IMR-90 (cell line): ENCODE measurements around the gene TPM2.
A peak's percentile ranks its signal among the peaks of the same experiment; 100 is the strongest.

Source experiments
- BHLHE40 ChIP-seq: fragments of 150-350 bp; IDR thresholded peaks from 2 replicates; pipeline ENCODE4 v1.6.1; 2016; ENCODE audit warnings: mild to moderate bottlenecking, low read depth, low read length
- CHD1 ChIP-seq: IDR thresholded peaks from 2 replicates; pipeline ENCODE4 v1.6.1; 2012; ENCODE audit warnings: low read depth, low read length, improper control_type of control experiment
- CTCF ChIP-seq: conservative IDR thresholded peaks from 2 replicates; pipeline ENCODE4 v1.5.1; 2012; ENCODE audit warnings: mild to moderate bottlenecking, low read depth, low read length, improper control_type of control experiment
- FOS ChIP-seq: fragments of 150-350 bp; IDR thresholded peaks from 2 replicates; pipeline ENCODE4 v1.6.1; 2016; ENCODE audit warnings: low read depth, low read length
- MAZ ChIP-seq: IDR thresholded peaks from 2 replicates; pipeline ENCODE4 v1.6.1; 2012; ENCODE audit warnings: low read depth, mild to moderate bottlenecking, low read length, improper control_type of control experiment, moderate library complexity, borderline replicate concordance
- MXI1 ChIP-seq: IDR thresholded peaks from 2 replicates; pipeline ENCODE4 v1.6.1; 2012; ENCODE audit warnings: low read depth, mild to moderate bottlenecking, low read length, moderate library complexity, borderline replicate concordance
- NFE2L2 ChIP-seq: fragments of 150-350 bp; IDR thresholded peaks from 2 replicates; pipeline ENCODE4 v1.6.1; 2016; ENCODE audit warnings: low read depth, mild to moderate bottlenecking, low read length
- POLR2A ChIP-seq: IDR thresholded peaks from 2 replicates; pipeline ENCODE4 v1.6.1; 2012; ENCODE audit warnings: mild to moderate bottlenecking, low read depth, low read length
- RAD21 ChIP-seq: IDR thresholded peaks from 2 replicates; pipeline ENCODE4 v1.6.1; 2012; ENCODE audit warnings: low read length, improper control_type of control experiment
- RCOR1 ChIP-seq: IDR thresholded peaks from 2 replicates; pipeline ENCODE4 v1.6.1; 2012; ENCODE audit warnings: mild to moderate bottlenecking, low read length, improper control_type of control experiment; ENCODE audit not compliant: insufficient replicate concordance
- TF ChIP-seq, protein P1 (sequence below): fragments of 150-350 bp; IDR thresholded peaks from 2 replicates; pipeline ENCODE4 v1.6.1; 2017; ENCODE audit warnings: mild to moderate bottlenecking, antibody characterized with exemption, low read length, low read depth

DNA sequence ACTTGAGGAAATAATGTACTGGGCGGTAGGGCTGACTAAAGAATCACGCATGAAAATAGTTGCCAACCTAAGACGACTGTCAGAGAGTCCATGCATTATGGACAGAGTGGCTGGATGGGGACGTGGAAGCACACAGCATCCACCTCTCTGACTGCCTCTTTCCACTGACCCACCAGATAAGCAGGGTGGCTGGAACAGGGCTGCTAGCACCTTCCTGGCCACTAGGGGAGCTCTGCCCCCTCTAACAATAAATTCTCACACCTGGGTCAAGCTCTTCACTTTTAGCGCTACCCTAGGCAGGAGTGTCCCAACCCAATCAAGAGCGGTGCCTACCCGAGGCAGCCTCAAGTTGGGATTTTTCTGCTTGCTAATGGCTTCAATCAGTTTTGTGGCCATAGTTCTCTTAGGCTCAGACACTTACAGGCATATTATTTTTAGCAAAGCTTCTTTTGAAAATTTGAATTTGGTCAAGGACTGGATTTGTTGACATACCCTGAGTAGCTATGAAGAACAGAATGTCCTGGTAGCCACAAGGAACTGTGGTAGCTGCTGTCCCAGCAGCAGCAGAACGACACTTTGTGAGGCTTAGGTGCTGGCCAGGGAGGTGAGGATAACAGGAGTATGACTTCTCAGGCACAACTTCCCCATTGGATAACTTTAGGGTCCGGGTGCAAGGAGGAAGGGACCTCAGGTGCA is 6.9 kb upstream of the TPM2 start:
- peak; percentile 71 for TF ChIP-seq CTCF
- no peak for TF ChIP-seq FOS
- TF ChIP-seq CHD1: no peak
- TF ChIP-seq POLR2A: no peak
- no peak for TF ChIP-seq MAZ
- TF ChIP-seq MXI1: no peak
- TF ChIP-seq NFE2L2: no peak
- no peak for TF ChIP-seq BHLHE40
- no peak for TF ChIP-seq RCOR1
- peak; percentile 52 for TF ChIP-seq RAD21
- TF ChIP-seq, protein P1, sequence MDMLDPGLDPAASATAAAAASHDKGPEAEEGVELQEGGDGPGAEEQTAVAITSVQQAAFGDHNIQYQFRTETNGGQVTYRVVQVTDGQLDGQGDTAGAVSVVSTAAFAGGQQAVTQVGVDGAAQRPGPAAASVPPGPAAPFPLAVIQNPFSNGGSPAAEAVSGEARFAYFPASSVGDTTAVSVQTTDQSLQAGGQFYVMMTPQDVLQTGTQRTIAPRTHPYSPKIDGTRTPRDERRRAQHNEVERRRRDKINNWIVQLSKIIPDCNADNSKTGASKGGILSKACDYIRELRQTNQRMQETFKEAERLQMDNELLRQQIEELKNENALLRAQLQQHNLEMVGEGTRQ: no peak
